Activated CD8-positive, alpha-beta memory T cell treated with anti-CD3 and anti-CD28 coated beads, Interleukin-2, amount 50 U/mL, for 48 hours (primary cell): ENCODE data around the gene STK4.
A peak's percentile ranks its signal among the peaks of the same experiment; 100 is the strongest.

ENCODE experiments used
- DNase-seq: peaks from one replicate; pipeline ENCODE4 v3.0.0-alpha.2; 2020

The STK4 gene

DNA sequence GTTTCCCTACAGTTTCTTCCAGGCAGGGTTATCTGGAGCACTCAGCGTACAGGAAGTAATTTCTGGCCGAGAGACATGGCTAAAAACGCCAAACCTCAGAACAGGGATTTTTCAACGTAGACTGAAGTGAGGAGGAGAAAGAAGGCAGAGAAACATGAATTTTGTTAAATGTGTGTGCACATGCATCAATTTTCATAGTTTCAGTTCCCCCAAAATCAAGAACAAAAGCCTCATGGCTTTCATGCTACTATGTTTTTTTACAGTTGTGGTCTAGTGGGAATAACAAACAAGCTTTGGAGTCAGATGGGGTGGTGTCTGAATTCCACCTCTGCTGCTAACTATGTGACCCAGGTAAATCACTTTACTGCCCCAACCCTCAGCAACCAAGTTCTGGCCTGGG, 11.0 kb upstream of the STK4 start:
- DNase-seq = no peak

DNA sequence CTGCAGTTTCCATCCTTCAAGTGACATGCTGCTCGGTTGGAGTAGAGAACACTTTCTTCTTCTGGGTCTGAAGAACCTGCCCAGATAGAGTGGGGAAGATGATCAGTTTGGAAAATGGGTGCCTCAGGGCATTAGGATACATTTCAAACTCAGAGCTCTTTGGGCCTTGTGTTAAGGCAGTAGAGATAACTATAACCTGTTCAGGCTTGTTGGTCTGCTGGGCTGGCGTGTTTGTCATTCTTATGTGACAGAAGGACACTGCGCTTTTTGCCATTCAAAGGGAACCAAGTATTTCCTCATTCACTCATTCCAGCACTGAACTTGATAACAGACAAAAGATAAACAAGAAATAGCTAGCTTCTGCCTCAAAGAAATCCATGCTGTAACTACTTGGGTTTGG, 9.9 kb upstream of the STK4 start:
- no peak for DNase-seq

DNA sequence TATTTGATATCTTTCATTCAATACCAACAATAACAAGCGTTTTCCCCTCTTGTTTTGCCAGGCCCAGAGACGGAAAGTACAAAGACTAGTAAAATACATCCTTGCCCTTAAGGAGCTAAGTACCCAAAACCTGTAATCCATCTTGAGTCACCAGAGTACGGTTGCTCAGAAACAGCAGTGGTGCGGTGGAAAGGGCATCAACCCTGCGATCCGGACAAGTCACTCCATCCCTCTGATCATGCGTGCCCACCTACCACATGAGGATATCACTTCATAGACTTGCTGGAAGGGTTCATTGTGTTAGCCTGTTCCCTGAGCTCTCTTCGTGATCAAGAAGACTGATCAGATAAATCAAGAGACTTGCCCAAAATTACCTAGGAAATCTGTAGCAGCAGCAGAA, 8.0 kb upstream of the STK4 start:
- no peak for DNase-seq

DNA sequence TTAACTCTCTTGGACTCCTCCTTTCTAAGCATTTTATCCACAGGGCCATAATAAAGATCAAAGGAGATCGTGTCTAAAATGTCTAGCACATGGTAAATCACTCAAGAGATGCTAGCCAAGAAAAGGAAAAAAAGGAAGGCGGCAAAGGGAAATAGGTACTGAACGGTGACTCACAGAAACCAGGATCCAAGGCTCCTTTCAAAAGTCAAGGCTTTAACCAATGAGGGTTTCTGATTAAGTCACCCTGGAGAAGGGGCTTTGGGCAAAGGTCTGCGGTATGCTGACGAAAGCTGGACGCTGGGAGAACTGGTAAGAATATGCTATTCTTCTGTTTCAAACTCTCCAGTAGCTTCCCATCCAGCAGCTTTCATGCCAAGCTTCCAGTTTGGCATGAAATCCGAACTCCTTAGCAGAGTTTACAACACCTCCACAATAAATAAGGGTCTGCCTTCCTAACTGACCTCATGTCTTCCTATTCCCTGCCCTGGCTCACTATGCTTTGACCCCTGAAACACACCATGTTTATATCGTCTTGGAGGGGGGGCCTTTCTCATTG, 7.2 kb upstream of the STK4 start:
- no peak for DNase-seq

DNA sequence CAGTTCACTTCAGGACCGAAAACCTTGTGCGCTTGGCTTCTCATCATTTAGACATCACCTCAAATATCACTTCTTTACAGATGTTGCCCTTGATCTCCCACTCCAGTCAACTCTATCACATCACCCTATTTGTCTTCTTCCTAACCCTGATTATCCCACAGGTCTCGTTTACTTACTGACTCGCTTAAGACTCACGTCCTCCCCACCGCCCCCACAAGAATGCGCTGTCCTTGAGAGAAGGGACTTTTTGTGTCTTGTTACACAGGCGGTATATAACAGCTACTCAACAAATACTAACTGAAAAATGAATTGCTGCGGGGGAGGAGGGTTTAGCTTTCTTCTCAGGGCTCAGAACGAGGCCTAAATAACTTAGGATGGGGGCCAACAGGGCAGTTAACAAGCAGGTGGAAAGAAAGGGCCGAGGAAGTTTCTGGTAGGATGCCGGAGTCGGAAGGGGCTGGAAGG, 6.6 kb upstream of the STK4 start:
- DNase-seq = peak; percentile 76

DNA sequence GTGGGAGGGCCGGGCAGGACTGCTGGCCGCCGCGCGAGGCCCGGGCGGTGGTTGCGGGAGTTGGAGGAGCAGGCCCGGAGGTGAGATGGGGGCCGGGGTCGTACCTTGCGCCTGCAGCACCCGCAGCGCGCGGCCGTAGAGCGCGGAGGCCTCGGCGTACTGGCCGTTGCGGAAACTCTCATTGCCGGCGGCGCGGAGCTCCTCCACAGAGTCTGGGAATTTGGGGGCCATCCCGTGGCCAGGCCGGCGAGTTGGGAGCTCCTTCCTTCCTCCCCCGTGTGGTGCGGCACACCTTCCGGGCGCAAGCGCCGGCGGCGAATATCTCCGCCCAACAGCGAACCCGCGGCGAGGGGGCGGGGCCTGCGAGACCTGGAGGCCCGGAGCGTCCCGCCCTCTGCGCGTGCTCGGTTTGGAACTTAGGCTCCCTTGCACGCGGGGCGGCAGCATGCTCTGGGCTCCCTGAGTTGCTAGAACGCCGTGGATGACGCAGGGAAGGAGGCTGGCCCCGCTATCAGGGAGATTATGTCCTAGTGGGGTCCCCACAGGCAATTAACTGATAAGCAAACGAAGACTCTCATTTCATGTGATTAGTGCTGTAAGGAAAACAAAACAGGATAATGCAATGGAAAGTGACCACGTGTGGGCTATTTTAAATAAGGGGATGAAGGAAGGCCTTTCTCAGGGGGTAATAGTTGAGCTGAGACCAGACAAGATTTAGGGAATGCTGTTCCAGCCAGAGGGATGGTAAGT, 6.0 kb upstream of the STK4 start, which contains the start of gene TOMM34:
TOMM34 (minus strand) TSS at position 295 of the 750 bp plus-strand sequence; CDS start at position 231, 64 bp downstream.
- DNase-seq = peak; percentile 98

DNA sequence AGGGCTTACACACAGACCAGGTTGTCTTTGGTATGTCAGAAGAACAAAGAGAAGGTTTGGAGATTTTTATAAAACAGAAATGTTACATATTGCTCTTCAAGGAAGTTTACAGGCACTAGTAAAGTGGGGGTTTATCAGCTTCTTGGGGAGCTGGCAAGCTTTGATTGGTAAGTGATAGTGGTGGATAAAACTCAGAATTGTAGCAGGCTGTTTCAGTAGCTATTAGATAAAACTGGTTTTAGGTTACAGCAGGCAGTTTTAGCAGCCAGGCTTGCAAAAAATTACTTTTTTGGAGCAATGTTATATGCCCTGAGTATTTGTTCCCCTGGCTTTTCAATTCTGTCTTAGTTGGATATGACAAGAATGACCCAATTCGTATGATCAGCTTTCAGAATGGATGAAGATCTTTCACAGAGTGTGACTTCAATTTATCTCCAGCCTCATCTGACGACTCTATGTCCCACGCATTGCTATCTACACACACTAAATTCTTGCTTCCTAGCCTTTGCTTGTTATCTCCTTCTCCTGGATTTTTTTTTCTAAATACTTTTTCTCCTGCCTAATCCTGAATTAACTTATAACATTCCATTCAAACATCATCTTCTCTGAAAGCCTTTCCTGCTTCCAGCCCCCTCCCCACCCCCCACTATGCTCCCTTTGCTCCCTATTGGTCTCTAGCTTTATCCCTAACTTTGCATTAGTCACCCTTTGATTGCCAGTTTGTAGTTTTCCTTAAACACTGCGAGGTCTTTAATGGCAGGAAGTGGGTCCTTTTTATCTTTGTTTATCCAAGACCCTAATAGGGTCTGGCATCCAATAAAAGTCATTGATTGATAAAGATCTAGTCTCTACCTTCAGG, 5.1 kb upstream of the STK4 start:
- no peak for DNase-seq

DNA sequence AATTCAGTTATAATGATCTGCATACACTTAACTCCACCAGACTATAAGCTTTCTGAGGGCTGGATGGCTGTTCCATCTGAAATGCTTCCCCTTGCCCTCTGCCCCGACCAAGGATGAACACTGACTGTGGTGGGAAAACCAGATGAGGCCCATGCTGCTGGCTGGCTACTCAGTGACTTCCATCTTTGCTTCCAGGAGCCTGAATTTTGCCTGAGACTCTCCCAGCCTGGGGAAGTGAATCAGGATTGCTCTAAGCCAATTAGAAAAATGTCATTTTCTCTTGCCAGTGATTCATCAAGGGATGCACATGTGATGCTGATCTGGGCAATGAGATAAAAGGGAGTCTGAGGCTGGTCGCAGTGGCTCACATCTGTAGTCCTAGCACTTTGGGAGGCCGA, 4.4 kb upstream of the STK4 start:
- DNase-seq = no peak

DNA sequence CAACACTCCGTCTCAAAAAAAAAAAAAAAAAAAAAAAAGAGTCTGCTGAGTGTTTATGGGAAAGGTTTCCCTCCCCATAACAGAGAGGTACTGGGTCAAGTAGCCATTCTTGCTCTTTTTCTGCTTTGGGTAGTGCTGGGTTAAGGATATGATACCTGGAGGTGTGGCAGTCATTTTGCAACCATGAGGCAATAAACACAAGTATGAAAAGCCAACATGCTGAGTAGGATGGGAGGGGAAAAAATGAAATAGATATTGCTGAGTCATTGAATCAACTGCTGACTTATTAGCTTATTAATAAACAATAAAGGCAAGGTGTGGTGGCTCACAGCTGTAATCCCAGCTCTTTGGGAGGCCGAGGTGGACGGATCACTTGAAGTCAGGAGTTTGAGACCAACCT, 3.8 kb upstream of the STK4 start:
- DNase-seq = no peak

DNA sequence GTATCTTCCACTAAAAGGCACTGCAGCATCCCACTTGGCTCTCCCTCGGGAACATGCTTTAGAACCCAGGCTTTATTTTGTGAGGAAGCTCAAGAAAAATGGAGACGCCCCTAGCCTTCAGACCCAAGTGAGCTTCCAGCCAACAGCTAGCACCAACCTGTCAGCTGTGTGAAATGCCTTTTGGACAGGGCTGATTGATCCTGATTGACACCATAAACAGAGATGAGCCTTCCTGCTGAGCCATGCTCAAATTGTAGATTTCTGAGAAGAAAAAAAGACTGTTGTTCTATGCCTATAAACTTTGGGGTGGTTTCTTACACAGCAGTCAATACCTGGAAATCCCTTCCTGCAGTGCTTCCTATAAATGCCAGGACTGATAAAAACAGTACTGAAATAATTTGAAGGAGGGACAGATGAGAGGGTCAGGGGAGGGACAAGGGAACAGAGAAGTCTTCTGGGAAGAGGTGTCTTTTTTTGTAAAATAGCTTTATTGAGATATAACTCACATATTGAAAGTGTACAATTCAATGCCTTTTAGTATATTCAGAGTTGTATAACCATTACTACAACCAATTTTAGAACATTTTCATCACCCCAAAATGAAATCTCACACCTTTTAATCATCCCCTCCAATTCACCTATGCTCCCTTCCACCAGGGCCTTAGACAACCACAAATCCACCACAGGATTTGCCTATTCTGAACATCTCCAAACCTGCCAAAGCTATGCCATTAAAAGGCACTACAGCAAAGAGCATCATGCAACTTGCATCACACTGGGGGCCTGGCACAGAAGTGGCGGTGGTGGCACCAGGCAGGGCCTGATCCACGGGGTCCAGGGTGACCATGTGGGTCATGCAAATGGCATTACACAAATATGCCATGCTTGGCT, 2.7 kb upstream of the STK4 start:
- DNase-seq = no peak

DNA sequence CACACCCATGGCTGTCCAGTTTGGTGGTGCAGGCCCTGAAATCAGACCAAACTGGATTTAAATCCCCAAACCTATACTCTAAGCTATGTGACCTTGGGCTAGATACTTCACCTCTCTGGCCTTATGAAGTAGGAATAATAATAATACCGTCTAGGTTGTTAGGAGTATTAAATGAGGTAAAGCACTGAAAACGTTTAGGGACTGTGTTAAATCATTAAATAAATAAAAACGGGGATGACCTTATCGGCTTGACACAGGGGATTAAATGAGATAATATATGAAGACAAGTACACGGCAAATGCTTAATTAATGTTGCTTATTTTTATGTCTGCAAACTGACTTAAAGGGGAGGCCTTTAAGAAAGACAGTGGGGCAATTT, 672 bp upstream of the STK4 start:
- no peak for DNase-seq

DNA sequence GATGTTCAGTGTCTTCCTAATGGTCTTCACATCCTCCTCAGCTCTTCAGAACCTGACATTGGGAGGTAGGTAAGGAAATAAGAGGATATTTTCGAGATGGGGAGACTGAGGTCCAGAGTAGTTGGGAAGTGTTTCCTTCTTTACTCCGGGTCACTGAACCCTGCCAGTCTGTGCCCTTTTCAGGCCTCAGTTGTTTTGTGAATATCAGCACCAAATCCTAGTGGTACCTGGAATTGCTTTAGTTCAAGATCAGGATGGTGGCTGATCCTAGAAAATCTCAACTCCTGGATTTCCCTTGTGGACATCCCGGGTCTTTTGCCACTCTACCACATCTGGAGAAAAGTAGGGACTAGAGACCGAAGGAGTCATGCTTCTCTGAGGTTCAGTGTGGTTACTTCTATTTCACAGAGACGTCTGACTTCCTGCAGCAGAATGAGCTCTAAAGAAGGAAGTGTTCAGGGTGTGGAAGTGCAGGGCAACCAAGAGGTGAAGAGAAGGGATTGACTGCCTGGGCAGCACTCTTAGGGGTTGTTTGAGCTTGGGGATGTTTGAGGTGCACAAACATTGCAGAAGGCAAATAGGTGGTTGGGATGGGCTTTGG, 995 bp downstream of the STK4 start:
- DNase-seq = no peak

DNA sequence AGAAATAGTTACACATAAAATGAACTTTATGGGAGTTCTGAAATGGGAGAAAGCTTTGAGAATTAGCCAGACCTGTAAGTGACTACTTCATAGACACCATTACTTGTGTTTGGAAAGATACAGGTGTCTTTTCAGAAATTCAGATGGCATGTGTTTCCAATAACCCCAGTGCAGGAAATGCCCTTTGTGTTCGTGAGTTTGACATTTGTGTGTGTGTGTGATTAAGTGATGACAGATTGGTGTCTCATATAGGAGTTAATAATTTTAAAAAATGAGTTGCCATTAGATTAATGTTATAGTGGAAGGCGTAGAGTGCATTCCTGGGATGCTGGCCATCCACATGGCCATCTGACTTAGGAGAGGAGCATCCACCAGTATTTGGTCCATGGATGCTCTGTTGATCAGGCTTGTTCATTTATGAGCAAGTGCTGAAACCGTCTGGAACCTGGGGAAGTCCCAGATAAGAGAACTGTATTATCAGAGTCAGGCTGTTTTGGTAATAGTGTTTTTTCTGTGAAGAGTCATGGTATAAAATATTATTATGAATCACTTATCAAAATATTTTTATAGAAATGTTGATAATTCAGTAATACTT, 3.1 kb downstream of the STK4 start:
- DNase-seq = no peak

DNA sequence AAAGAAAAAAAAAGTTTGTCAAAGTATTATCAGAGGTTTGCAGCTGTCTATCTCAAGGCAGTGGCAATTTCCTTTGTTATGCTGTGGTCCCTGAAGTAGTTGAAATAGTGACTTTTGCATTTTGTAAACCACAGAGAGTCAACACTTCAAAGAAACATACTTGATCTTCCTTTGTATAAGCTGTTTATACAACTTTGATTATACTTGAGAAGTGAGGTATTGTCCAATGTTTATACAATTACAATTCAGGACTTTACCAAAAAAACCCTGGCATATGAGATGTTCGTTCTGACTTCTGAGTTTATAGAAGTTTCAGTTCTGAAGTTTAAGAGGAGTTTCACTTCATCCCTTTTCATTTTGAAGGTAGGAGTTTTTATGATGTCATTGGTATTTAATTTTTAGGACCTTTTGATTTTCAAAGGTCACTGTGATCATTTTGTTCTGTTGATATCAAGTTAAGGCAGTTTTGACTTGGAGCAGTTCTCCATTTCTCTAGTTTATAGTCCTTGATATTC, 4.0 kb downstream of the STK4 start:
- no peak for DNase-seq

DNA sequence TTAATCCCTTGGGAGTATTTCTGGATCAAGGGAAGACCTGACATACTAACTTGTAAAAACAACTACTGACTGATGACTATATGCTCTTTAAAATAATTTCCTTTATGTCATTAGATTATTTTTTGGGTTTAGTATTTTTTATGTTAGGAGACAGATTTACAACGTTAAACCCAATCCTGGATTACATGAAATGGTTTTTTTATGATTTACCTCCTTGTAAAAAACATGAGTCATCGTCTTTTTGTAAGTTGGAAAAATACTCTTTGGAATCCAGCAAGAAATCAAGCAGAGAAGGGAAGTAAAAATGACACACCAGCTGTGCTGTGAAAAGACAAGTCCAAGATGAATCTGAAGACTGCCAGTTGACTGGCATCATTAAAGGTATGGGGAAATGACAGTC, 6.7 kb downstream of the STK4 start:
- DNase-seq = no peak

DNA sequence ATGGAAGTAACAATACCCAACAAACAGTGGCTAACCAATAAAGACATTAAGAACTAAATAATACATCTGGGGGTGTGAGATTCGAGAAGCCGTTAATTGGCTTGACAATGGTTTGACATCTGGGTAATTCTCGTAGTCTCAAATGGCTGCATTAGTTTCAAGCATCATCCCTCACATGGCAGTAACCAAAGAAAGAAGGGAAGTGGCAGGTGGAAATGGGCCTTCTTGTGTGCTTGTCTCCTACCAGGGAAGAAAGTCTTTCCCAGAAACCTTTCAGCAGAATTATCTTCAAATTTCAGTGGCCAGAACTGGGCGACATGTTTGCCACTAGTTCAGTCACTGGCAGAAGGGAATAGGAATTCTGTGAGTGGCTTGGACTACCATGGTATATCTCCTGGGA, 10.4 kb downstream of the STK4 start:
- DNase-seq = no peak

DNA sequence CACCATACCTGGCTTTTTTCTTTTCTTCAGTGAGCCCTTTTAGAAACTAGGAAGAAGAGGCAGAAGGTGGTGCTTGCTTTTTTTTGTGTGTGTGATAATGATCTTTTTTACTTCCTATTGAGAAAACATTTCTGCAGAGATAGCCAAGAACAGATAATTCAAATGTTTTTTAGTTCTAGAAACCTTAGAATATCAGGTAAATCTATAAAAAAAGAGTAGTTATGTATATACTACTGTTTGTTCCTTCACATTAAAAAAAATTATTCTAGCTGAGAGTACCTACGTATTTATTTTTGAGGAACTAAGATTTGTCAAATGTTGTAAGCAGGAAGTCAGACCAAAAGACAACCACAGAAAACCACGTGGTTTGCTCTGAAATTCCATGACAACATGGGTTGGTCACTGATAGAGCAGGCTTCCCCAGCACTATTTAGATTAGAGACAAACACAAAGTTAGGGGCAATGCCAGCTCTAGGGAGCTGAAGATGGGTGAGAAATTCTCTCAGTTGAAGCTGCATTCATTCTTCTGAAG, 12.8 kb downstream of the STK4 start:
- DNase-seq = no peak

DNA sequence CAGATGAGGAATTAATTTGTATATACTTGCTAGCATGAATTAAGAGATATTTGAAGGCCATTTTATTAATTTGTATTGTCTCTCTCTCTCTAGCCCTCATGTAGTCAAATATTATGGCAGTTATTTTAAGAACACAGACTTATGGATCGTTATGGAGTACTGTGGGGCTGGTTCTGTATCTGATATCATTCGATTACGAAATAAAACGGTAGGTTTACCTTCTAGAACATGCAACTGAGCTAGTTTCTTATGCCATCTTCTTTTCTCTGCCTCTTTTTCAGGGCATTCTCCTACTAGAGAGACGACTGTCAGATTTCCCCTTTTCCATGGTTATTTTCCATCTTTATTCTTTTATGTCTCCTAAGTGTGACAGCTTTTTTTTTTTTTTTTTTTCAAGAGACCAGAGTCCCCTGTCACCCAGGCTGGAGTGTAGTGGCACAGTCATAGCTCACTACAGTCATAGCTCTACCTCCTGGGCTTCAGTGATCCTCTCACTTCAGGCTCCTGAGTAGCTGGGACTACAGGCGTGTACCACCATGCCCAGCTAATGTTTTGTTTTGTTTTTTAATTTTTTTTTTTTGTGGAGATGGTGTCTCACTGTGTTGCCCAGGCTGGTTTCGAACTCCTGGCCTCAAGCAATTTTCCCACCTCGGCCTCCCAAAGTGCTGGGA, 15.6 kb downstream of the STK4 start:
- DNase-seq = no peak

DNA sequence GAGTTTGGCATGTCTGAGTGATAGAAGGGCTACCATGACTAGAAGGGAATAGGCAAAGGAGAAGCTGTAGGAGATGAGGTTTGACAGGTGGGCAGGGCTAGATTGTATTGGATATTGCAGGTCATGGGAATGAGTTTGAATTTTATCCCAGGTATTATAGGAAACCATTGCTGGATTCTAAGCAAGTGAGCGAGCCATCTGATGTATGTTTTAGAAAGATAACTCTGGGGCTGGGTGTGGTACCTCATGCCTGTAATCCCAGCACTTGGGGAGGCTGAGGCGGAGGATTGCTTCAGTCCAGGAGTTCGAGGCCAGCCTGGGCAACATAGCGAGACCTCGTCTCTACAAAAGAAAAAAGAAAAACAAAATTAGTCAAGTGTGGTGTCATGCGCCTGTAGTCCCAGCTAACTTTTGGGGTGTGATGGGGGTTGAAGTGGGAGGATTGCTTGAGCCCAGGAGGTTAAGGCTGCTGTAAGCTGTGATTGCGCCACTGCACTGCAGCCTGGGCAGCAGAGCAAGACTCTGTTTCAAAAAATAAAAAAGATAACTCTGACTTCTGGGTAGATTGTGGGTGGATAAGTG, 16.9 kb downstream of the STK4 start:
- no peak for DNase-seq

DNA sequence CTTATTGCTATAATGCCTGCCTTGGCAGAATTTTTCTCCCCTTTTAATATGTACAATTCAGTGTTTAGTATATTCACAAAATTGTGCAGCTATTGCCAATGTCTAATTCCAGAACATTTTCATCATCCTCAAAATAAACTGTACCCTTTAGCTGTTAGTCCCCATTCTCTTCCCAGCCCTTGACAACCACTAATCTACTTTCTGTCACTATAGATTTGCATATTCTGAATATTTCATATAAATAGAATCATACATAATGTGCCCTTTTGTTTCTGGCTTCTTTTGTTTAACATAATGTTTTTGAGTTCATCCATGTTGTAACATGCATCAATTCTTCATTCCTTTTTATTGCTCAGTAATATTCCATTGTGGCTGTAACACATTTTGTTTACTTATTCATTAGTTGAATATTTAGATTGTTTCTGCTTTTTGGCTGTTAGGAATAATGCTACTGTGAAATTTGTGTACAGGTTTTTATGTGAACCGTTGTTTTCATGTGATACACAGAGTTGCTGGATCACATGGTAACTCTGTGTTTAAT, 22.4 kb downstream of the STK4 start:
- no peak for DNase-seq
